SK-N-MC (cell line): Measurements from ENCODE around the gene PCDH1.
"Not testable (repeated sequence)": the region's sequence is repeated elsewhere in the genome, so short reads cannot be mapped to it uniquely, and the experiment has no call there.

ENCODE experiments used
- DNase-seq: peaks from one replicate; pipeline ENCODE4 v3.0.0-alpha.2; 2011; ENCODE audit warnings: low read depth, low spot score
- H3K27ac ChIP-seq: fragments of 200-600 bp; sonication (generic); 2 replicates; pipeline ENCODE4 v1.5.1; 2016; ENCODE audit warnings: mixed run types
- H3K36me3 ChIP-seq: fragments of 200-600 bp; sonication (generic); 2 replicates; pipeline ENCODE4 v1.6.1; 2017; ENCODE audit warnings: antibody characterized with exemption, low read length, mixed read lengths; ENCODE audit not compliant: insufficient read depth
- H3K4me3 ChIP-seq: fragments of 200-600 bp; sonication (generic); 2 replicates; pipeline ENCODE4 v1.5.1; 2016
- H3K9ac ChIP-seq: fragments of 200-600 bp; sonication (generic); 2 replicates; pipeline ENCODE4 v1.8.0; 2017; ENCODE audit warnings: mixed run types, mixed read lengths; ENCODE audit not compliant: insufficient read length
- H3K9me3 ChIP-seq: fragments of 200-600 bp; sonication (generic); 2 replicates; pipeline ENCODE4 v1.6.1; 2017; ENCODE audit warnings: low read depth, mild to moderate bottlenecking, antibody characterized with exemption, low read length, moderate library complexity, mixed read lengths
- EZH2 ChIP-seq: fragments of 200-600 bp; sonication (generic); IDR thresholded peaks from one replicate; pipeline ENCODE4 v1.6.1; 2017; ENCODE audit warnings: antibody characterized with exemption
- FOXP2 ChIP-seq: optimal IDR thresholded peaks from 2 replicates; pipeline ENCODE3; 2011; ENCODE audit warnings: mild to moderate bottlenecking, moderate library complexity; ENCODE audit not compliant: insufficient read depth; ENCODE audit errors: extremely low read length, control extremely low read depth
- POLR2AphosphoS5 ChIP-seq: IDR thresholded peaks from 2 replicates; pipeline ENCODE4 v1.6.1; 2012; ENCODE audit warnings: mild to moderate bottlenecking, low read depth, low read length, borderline replicate concordance

Gene PCDH1

DNA sequence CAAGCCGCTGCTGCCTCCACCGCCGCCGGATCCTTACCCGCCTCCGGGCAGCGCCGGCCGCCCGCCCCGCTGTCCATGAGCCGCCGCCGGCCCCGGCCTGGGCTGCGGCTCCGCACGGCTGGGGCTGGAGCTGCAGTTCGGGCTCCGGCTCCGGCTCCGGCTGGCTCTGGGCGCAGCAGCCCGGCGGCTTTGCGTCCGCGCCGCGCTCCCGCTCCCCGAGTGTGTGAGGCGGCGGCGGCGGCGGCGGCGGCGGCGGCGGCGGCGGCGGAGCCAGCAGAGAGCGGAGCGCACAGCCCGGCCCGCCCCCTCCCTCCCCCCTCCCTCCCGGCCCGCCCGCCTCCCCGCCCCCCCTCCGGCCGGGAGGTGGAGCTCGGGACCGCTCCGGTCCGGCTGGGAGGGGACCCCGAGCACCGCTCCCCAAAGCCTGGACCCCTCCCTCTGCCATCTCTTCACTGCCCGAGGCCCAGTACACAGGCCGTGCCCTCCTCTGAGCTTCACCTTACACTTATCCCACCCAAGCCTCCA lies at the start of gene PCDH1:
Gene PCDH1 (minus strand): TSS at position 225 of the 525 bp plus-strand sequence. CDS start 148 bp downstream, at position 77.
- peak within 1 kb of the TSS; percentile 68 for H3K4me3 ChIP-seq
- TF ChIP-seq POLR2AphosphoS5 (no peak), FOXP2 (no peak), EZH2 (no peak)
- H3K27ac ChIP-seq, result no peak within 1 kb of the TSS
- no peaks in the 10 kb centered on the region for H3K9me3 ChIP-seq
- H3K36me3 ChIP-seq, result no peaks in the 10 kb centered on the region
- H3K9ac ChIP-seq, result no peak within 1 kb of the TSS
- DNase-seq, result no peak

DNA sequence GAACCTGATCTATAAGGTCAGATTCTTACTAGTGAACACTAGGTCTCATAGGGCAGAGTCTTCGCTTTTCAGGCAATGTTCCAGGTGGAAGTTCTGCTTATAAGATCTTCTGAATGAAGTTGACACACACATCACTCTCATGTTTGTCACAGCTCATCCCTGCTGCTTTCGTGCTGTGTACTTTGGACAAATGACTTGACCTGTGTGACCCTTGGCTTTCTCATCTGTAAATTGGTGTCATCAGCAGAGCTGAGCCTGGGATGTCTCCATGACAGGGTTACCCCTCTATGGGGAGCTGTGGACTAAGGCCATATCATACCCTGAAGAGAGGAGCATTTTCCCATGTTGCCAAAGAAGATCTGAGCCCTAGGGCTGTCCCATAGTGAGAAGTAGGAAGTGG lies 48.2 kb upstream of the PCDH1 start:
- DNase-seq, result no peak
- H3K36me3 ChIP-seq, result peaks cover 37% of the 10 kb centered on the region
- no peak overlapping the region for H3K4me3 ChIP-seq
- H3K9me3 ChIP-seq, result no peaks in the 10 kb centered on the region
- H3K27ac ChIP-seq, result no peak overlapping the region
- H3K9ac ChIP-seq, result no peak overlapping the region
- TF ChIP-seq POLR2AphosphoS5, result no peak

DNA sequence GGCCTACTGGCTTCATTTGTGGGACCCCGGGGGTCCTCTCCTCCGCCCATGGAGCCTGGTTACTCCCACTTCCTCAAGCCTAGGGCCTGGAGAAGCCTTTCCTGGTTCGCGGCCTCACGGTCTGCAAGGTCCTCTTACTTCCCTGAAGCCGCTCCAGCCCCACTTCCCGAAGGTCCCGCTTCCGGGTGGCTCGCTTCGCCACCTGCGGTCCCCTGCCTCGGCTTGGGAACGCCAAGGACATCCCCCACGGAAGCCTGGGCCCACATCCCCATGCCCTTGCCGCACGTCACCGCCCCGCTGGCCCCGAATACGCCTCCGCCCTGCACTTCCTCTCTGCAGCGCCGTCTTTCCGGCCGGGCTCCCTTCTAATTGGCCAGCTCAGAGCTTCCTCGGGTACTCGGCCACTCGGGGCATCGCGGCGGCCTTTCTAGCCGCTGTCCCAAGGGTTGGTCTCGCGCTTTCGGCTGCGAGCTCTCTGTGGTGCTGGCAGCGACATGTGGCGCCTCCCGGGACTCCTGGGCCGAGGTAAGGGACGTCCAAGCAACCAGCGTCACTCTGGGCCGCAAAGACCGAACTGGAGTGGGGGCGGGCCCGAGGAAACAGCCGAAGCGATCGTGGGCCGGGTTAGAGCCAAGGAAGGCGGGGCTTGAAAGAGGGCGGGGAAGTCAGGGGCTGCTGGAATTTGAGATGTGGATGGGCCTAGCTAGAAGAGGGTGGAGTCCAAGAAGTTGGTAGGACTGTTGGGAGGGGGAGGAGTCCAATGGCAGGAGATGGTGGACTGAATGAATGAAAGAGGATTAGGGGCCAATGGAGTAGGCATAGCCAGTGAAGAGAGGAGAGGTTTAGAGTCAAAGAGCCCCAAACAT lies 45.5 kb upstream of the PCDH1 start, which contains the start of gene DELE1:
Gene DELE1 (plus strand): TSS at position 424 of the 866 bp plus-strand sequence. CDS start 71 bp downstream, at position 495.
- TF ChIP-seq EZH2, result no peak
- peak; percentile 84; the same call in 1 of the 2 replicates for TF ChIP-seq POLR2AphosphoS5
- H3K4me3 ChIP-seq, result peak within 1 kb of the TSS; percentile 91
- peaks cover 23% of the 10 kb centered on the region for H3K36me3 ChIP-seq
- H3K9me3 ChIP-seq, result no peaks in the 10 kb centered on the region
- H3K9ac ChIP-seq, result peak within 1 kb of the TSS; percentile 95
- DNase-seq, result peak; percentile 62
- peak within 1 kb of the TSS; percentile 62; the same call in 1 of the 2 replicates for H3K27ac ChIP-seq

DNA sequence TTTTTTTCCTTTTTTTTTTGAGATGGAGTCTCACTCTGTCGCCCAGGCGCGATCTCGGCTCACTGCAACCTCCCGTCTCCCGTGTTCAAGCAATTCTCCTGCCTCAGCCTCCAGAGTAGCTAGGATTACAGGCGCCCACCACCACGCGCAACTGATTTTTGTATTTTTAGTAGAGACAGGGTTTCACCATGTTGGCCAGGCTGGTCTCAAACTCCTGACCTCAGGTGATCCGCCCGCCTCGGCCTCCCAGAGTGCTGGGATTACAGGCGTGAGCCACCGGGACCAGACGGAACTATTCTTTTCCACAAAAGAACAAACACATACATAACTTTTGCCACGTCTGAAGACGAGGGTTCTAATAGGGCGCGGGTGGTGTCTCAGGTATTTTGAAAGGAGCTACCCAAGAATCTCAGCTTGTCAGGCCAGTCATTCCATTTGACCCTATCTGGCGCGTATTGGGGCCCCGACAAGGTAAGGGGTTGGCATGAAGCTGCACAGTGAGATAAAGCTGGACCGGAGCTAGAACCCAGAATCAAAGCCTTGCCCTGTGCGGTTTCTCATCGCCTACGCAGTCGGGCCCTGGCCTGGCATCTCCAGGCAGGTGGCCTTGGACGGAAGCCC lies 44.7 kb upstream of the PCDH1 start:
- H3K9ac ChIP-seq, result peak overlapping the region; percentile 95
- not testable (repeated sequence) for H3K9me3 ChIP-seq, DNase-seq
- H3K4me3 ChIP-seq, result peak overlapping the region; percentile 91
- H3K36me3 ChIP-seq, result peaks cover 19% of the 10 kb centered on the region
- 0 out of 2 replicates have a peak overlapping the region, but pooled peaks have one; percentile 55 for H3K27ac ChIP-seq

DNA sequence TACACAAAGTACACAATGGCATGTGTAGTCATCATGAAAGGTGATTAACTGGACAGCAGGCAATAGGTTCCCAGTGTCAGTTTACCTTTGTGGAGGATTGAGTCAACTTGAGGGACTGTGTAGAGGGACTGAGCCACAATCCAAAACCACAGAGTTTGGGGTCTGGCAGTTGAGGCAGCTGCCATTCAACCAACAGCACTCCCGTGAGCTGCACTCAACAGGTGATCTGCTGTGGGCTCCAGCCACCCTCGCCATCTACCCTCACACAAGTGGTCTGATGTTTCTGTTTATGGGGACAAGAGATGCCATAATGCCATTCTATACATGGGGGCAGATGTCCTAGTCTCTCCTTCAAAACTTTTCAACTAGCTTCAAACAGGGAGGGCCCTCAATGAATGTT lies 42.6 kb upstream of the PCDH1 start:
- no peaks in the 10 kb centered on the region for H3K9me3 ChIP-seq
- no peak overlapping the region for H3K4me3 ChIP-seq
- no peak for TF ChIP-seq EZH2
- TF ChIP-seq POLR2AphosphoS5, result no peak
- no peak for TF ChIP-seq FOXP2
- no peak overlapping the region for H3K27ac ChIP-seq
- no peak overlapping the region for H3K9ac ChIP-seq
- no peak for DNase-seq
- peaks cover 4% of the 10 kb centered on the region; the same call in 1 of the 2 replicates for H3K36me3 ChIP-seq

DNA sequence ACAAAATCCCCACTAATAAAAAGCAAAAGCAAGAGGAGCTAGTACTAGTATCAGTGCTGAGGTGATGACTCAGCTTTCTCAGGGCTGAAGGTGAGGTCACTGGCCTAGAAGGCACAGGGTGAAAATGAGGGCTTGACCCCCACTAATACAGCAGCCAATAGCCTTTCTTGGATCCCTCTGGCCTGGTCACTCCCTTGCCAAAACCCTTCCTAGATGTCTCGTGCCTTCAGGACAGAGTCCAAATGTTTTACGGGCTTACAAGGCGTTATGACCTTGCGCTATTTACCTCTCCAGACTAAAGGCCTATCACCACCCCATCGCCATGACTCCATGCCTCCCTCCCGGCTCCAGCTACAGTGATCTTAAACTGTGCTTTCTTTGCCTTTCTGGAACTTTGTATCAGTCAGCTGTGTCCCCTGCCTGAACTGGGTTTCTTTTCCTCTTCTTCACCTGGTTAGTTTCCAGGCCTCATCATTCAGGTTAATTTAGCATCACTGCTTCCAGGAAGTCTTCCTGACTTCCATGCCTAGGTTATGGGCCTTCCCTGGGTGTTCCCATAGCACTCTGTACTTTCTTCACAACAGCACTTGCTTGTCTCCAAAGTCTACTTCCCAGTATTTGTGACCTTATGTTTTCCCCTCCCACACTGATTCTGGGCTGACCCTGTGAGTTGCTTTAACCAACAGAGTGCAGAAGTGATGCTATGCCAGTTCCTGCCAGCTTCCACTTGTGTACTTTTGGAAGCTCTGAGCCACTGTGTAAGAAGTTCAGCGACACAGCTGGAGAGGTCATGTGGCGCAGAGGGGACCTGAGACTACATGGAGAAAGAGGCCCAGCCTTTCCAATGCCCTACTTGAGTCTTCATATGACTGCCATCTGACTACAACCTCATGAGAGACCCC lies 41.3 kb upstream of the PCDH1 start:
- TF ChIP-seq FOXP2, result no peak
- TF ChIP-seq POLR2AphosphoS5, result no peak
- TF ChIP-seq EZH2, result no peak
- Histone ChIP-seq H3K4me3 (no peak overlapping the region), H3K36me3 (no peaks in the 10 kb centered on the region), H3K27ac (no peak overlapping the region), H3K9ac (no peak overlapping the region), H3K9me3 (no peaks in the 10 kb centered on the region)
- DNase-seq, result no peak

DNA sequence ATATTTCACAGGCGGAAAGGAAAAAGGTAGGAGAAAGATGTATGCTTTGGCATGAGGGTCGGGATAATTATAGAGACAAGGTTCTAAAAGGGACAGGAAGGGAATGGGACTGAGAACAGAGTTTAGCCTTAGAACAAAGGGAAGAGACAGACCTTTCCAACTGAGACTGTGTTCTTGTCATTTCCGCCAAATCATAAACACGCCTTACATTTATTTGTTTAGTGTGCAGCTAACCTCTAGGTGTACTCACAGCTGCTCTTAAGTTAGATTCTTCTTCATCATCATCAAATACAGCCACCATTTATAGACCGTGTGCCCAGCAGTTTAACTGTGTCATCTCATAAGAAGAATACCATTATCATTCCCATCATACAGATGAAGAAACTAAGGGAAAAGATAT lies 39.5 kb upstream of the PCDH1 start:
- no peak for DNase-seq
- Histone ChIP-seq H3K4me3 (no peak overlapping the region), H3K27ac (no peak overlapping the region), H3K9me3 (no peaks in the 10 kb centered on the region), H3K9ac (no peak overlapping the region), H3K36me3 (no peaks in the 10 kb centered on the region)
- TF ChIP-seq EZH2 (no peak), POLR2AphosphoS5 (no peak), FOXP2 (no peak)

DNA sequence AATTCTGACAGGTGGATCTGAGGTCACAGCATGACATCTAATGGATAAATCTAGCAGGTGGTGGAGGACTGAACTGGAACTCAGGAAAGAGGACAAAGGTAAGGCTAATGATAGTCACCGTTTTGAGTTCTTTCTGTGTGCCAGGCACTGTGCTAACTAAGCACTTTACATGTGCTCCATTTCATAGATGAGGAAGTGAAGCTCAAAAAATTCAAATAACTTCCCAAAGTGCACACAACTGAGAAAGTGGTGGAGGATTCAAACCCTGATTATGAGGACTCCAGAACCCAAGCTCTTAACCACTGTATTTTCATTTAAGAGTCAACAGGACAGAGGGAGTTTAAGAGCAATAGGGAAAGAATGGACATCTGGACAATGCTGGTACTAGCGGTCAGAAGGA lies 38.3 kb upstream of the PCDH1 start:
- H3K9ac ChIP-seq, result no peak overlapping the region
- H3K27ac ChIP-seq, result no peak overlapping the region
- DNase-seq, result no peak
- TF ChIP-seq FOXP2 (no peak), EZH2 (no peak), POLR2AphosphoS5 (no peak)
- no peaks in the 10 kb centered on the region for H3K9me3 ChIP-seq
- H3K36me3 ChIP-seq, result no peaks in the 10 kb centered on the region
- H3K4me3 ChIP-seq, result no peak overlapping the region
